OCI-LY3 (cell line): Measurements from ENCODE around the gene IL21.

Experiments used
- CTCF ChIP-seq: fragments of 200-600, 300-600 bp; sonication (generic); IDR thresholded peaks from 2 replicates; pipeline ENCODE4 v1.5.1; 2014; ENCODE audit warnings: antibody characterized with exemption, low read length, low read depth
- EZH2phosphoT487 ChIP-seq: fragments of 200-600 bp; shearing (Covaris generic); IDR thresholded peaks from 2 replicates; pipeline ENCODE4 v1.6.1; 2018; ENCODE audit warnings: antibody characterized with exemption, mixed run types, low read depth

- TF ChIP-seq CTCF (no peak), EZH2phosphoT487 (no peak)
Measured at GRCh38 chr4:122584519-122584918, 36.3 kb downstream of the IL21 start.
